H1 (cell line): ENCODE measurements around the gene GDI2. TPM values are rescaled to one million over a fixed set of nuclear protein-coding genes. Genes with fewer than 3 reads are reported as not detected.

Source experiments
- EGR1 ChIP-seq: IDR thresholded peaks from 2 replicates; pipeline ENCODE4 v1.6.1; 2011; ENCODE audit warnings: low read depth, low read length, borderline replicate concordance
- GABPA ChIP-seq: IDR thresholded peaks from 2 replicates; pipeline ENCODE4 v1.6.1; 2011; ENCODE audit warnings: mild to moderate bottlenecking, low read length, moderate library complexity, borderline replicate concordance; ENCODE audit not compliant: insufficient read depth
- GTF2F1 ChIP-seq: IDR thresholded peaks from 2 replicates; pipeline ENCODE4 v1.6.1; 2012; ENCODE audit warnings: low read depth, low read length, improper control_type of control experiment, borderline replicate concordance
- PHF8 ChIP-seq: fragments of 200-600 bp; sonication (generic); conservative IDR thresholded peaks from 2 replicates; pipeline ENCODE4 v1.7.1; 2012; ENCODE audit warnings: low read depth, mild to moderate bottlenecking, inconsistent platforms, low read length, moderate library complexity
- polyA plus RNA-seq, 7 experiments: library from polyadenylated mRNA; depleted of rRNA in 3 of 7; stranded (reverse) in 5 of 7; unstranded in 2 of 7; fragments of >200 nt in 5 of 7; fragments of 200-250 nt in 2 of 7; gene quantifications; 1 replicate in 5 of 7; 2 replicates in 1 of 7; 4 replicates in 1 of 7; pipeline versions ENCODE4 v1.2.1 to v1.2.3, GENCODE V29; 2011 to 2013; ENCODE audit warnings: missing spikeins in 2 of 7, mixed read lengths in 2 of 7
- total RNA-seq: library from RNA; stranded (reverse); fragmentation: NEBNext Ultra II Directional; extraction: Animal tissue kit (Norgen Biotek cat#: 25700); gene quantifications from 2 replicates; pipeline ENCODE4 v1.2.1, GENCODE V29; 2021

GDI2 gene
- total and polyA plus RNA-seq, 2 of the 8 experiments (the other 6 are each of a cell fraction or from before 2014, with no cell fraction given) = 168 to 385 TPM

DNA sequence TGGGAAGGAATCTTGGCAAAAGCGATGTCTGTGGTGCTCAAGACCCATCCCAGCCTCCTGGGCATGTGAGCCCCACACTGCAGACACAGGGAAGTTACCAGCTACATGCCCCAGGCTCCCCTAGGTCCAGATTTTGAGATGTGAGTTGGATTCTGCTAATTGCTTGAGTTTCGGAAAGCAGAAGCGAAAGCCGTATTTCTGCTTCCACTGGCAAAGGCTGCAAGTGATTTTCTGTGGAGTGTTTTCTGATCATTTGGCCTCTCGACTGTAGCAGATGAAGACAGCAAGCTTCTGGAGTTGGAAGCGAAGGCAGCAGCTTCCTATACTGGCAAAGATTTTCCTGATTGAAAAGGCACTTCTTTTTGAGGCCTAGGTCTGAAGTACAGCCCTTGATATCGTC lies 46.8 kb upstream of the GDI2 start (continued):
- TF ChIP-seq EGR1 (no peak), PHF8 (no peak), GTF2F1 (no peak), GABPA (no peak)
- TF ChIP-seq, all 59 proteins: peak for 0
